ENCODE measurements around the gene WARS2.

DNA sequence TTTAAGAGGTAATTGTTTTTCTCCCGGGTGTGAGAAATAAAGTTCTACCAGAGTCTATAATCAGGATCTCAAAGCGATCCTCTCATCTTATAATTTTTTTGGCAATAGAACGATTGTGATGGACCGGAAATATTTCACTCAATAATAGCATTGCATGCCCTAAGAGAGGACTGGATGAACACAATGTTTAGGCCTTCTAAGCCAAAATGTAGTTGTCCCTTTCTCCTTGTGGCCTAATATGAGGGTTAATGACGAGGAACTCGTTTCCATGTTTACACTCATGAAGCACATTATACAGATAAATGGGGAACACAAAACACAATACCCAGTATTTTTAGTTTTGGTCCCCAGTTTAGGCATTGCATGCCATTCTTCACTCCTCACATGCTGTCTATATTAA is 158.2 kb downstream of the WARS2 start:
- TF ChIP-seq SPI1 (IDR thresholded peaks at IDR 0.05; ENCODE audit: low read depth, low read length) = no peak
- no peak for TF ChIP-seq TAF1 (IDR thresholded peaks at IDR 0.05; ENCODE audit: low read depth, low read length)
- TF ChIP-seq POLR2A (IDR thresholded peaks at IDR 0.05; ENCODE audit: low read depth, low read length) = no peak
- no peak for TF ChIP-seq POLR2AphosphoS5 (IDR thresholded peaks at IDR 0.05; ENCODE audit: low read depth, low read length)
- no peak for TF ChIP-seq POU2F2 (IDR thresholded peaks at IDR 0.05; ENCODE audit: low read depth, low read length)
